BJ (cell line): ENCODE measurements around the gene AKAP10. TPM values are rescaled to one million over a fixed set of nuclear protein-coding genes. Genes with fewer than 3 reads are reported as not detected.
"Not testable (repeated sequence)": the region's sequence is repeated elsewhere in the genome, so short reads cannot be mapped to it uniquely, and the experiment has no call there.

ENCODE experiments used
- CTCF ChIA-PET: fragments of 350-600 bp; formaldehyde crosslinking; extraction: SDS; loops from one replicate; lab custom pipeline; 2021; ENCODE audit warnings: antibody characterized with exemption, inconsistent platforms; lab: Yijun Ruan, JAX
- POLR2A ChIA-PET: fragments of 300-600 bp; sonication (Branson Sonifier 250); formaldehyde crosslinking; extraction: SDS; loops from one replicate; lab custom pipeline; 2021; ENCODE audit warnings: antibody characterized with exemption; lab: Charles Lee
- DNase-seq: peaks from one replicate; pipeline ENCODE4 v3.0.0-alpha.2; 2011; ENCODE audit warnings: low read depth
- H3K27me3 ChIP-seq: 2 replicates; pipeline ENCODE4 v1.6.0; 2011; ENCODE audit warnings: low read length; ENCODE audit not compliant: control insufficient read depth, insufficient read depth
- H3K36me3 ChIP-seq: 2 replicates; pipeline ENCODE4 v1.5.1; 2011; ENCODE audit warnings: low read length; ENCODE audit not compliant: control insufficient read depth, insufficient read depth
- H3K4me3 ChIP-seq: 2 replicates; pipeline ENCODE4 v1.5.1; 2011; ENCODE audit warnings: low read depth, mild to moderate bottlenecking, control low read depth, low read length
- polyA plus RNA-seq: library from polyadenylated mRNA; depleted of rRNA; stranded (reverse); fragments of >200 nt; gene quantifications from 2 replicates; pipeline ENCODE4 v1.2.3, GENCODE V29; 2011
- TF ChIP-seq, protein P1 (sequence below): IDR thresholded peaks from 2 replicates; pipeline ENCODE4 v1.5.1; 2011; ENCODE audit warnings: low read depth, mild to moderate bottlenecking, control low read depth, inconsistent platforms, low read length, moderate library complexity; ENCODE audit not compliant: insufficient read depth

The AKAP10 gene
- polyA plus RNA-seq, 1 experiment, result 20.7 TPM

DNA sequence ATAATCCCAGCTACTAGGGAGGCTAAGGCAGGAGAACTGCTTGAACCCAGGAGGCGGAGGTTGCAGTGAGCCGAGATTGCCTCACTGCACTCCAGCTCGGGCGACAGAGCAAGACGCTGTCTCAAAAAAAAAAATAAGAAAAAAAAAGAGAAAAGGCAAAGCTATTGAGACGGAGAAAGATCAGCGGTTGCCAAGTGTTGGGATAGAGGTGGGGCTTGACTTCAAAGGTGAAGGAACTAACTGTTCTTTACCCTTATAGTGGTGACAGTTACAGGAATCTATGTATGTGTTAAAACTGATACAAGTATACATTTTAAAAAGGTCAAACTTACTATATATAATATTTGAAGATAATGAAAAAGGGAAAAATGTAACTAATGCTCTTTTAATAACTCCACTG lies 22.5 kb downstream of the AKAP10 start:
- Histone ChIP-seq H3K27me3 (no peaks in the 10 kb centered on the region), H3K4me3 (no peak overlapping the region), H3K36me3 (no peaks in the 10 kb centered on the region)
- no peak for DNase-seq
- ChIA-PET POLR2A (no interaction called here), CTCF (no interaction called here)
- TF ChIP-seq, protein P1, sequence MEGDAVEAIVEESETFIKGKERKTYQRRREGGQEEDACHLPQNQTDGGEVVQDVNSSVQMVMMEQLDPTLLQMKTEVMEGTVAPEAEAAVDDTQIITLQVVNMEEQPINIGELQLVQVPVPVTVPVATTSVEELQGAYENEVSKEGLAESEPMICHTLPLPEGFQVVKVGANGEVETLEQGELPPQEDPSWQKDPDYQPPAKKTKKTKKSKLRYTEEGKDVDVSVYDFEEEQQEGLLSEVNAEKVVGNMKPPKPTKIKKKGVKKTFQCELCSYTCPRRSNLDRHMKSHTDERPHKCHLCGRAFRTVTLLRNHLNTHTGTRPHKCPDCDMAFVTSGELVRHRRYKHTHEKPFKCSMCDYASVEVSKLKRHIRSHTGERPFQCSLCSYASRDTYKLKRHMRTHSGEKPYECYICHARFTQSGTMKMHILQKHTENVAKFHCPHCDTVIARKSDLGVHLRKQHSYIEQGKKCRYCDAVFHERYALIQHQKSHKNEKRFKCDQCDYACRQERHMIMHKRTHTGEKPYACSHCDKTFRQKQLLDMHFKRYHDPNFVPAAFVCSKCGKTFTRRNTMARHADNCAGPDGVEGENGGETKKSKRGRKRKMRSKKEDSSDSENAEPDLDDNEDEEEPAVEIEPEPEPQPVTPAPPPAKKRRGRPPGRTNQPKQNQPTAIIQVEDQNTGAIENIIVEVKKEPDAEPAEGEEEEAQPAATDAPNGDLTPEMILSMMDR, result no peak

DNA sequence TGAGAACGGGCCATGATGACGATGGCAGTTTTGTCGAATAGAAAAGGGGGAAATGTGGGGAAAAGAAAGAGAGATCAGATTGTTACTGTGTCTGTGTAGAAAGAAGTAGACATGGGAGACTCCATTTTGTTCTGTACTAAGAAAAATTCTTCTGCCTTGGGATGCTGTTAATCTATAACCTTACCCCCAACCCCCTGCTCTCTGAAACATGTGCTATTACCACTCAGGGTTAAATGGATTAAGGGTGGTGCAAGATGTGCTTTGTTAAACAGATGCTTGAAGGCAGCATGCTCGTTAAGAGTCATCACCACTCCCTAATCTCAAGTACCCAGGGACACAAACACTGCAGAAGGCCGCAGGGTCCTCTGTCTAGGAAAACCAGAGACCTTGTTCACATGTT lies 26.2 kb downstream of the AKAP10 start:
- DNase-seq, H3K4me3 ChIP-seq, H3K27me3 ChIP-seq, CTCF ChIA-PET, H3K36me3 ChIP-seq, POLR2A ChIA-PET: not testable (repeated sequence)

DNA sequence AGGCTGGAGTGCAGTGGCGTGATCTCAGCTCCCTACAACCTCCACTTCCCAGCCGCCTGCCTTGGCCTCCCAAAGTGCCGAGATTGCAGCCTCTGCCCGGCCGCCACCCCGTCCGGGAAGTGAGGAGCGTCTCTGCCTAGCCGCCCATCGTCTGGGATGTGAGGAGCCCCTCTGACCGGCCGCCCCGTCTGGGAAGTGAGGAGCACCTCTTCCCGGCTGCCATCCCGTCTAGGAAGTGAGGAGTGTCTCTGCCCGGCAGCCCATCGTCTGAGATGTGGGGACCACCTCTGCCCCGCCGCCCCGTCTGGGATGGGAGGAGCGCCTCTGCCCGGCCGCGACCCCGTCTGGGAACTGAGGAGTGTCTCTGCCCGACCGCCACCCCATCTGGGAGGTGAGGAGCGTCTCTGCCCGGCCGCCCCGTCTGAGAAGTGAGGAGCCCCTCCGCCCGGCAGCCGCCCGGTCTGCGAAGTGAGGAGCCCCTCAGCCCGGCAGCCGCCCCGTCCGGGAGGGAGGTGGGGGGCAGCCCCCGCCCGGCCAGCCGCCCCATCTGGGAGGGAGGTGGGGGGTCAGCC lies 26.9 kb downstream of the AKAP10 start:
- DNase-seq, POLR2A ChIA-PET: not testable (repeated sequence)

DNA sequence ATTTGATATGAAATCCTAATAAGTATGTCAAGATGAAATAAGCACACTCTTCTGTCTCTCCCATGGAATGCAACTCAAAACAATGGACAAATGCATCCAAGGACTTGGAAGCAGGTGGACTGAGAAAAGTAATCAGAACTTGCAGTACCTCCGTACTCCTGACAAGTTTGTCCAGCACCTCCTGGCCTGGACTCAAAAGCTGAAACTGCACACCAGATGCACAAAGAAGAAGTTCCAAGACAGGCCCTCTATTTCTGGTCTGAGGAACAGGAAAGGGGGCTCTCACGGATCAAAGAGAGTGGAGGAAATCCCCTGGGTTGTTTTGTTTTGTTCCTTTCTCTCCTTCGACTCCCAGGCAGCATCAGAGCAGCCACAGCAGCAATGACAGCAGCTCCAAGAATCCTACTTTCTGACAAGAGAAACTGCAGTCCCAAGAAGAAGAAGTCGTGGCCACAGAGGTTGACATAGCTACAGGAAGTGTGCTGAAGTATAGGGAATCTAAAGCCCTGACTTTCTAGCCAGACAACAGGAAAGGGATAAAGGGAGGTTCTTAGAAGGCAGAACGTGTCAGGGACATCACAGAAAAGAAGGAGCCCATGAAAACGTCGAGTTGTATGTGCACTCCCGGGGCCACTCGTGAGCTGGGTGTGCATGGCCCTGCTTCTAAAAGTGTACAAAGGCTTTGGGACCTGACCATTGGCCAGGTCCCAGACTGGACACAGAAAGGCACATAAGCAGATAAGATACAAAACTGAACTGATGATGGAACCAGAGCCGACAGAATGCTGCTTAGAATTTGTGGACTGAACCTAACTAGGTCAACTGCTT lies 29.3 kb downstream of the AKAP10 start:
- Histone ChIP-seq H3K4me3 (no peak overlapping the region), H3K36me3 (peaks cover 5% of the 10 kb centered on the region), H3K27me3 (no peaks in the 10 kb centered on the region)
- ChIA-PET CTCF (no interaction called here), POLR2A (no interaction called here)
- TF ChIP-seq, protein P1, result no peak
- no peak for DNase-seq

More for the DNA sequence above, 26.9 kb downstream of the AKAP10 start:
- H3K36me3 ChIP-seq, H3K4me3 ChIP-seq, CTCF ChIA-PET, H3K27me3 ChIP-seq: not testable (repeated sequence)

GRCh38 chr17:19946921-19947320 lies 30.7 kb downstream of the AKAP10 start:
- no peak for DNase-seq
- ChIA-PET POLR2A (no interaction called here), CTCF (no interaction called here)
- Histone ChIP-seq H3K4me3 (no peak overlapping the region), H3K36me3 (peaks cover 5% of the 10 kb centered on the region), H3K27me3 (no peaks in the 10 kb centered on the region)
- TF ChIP-seq, protein P1, result no peak

DNA sequence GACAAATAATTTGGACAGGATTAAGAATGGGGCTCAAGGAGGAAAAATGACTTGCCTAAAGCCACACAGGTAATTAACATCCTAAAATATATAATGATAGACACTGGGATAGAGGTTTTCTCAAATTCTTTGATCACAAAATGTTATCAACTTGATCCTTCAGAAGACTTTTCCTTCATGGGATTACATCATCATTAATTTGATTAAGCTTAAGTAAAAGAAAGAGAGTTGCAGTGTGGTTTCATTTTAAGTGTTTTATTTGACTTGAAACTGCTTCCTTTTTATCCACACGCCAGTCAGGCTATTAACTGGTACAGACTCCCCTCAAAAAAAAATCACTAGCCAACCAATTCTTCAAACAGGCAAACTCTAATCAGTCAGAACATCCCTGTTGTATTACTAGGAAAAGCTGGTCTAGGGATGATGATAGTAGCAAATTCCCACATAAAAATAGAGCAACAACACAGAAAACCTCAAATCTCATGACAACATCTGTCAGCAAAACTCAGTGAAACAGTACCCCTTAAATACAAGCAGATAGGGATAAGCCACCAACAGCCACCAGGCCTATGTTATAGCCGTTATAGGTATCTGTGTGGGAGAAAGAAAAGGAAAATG lies 32.5 kb downstream of the AKAP10 start:
- Histone ChIP-seq H3K36me3 (peaks cover 5% of the 10 kb centered on the region), H3K27me3 (no peaks in the 10 kb centered on the region), H3K4me3 (no peak overlapping the region)
- CTCF ChIA-PET, result interaction anchor here (0.6 to 1.5 kb wide), 3 partner anchors 76 to 282 kb away, joined by 3 read pairs; no protein-coding TSS in a partner anchor
- POLR2A ChIA-PET, result no interaction called here
- DNase-seq, result no peak
- TF ChIP-seq, protein P1, result no peak
